ENCODE measurements around the gene KRTAP9-6. TPM values are rescaled to one million over a fixed set of nuclear protein-coding genes. Genes with fewer than 3 reads are reported as not detected.

Gene KRTAP9-6
- total RNA-seq, 3 donors from 2014 or later, result not detected

GRCh38 chr17:41308251-41308917 is 43.2 kb downstream of the KRTAP9-6 start:
- Histone ChIP-seq H3K27ac (peak overlapping the region; percentile 82 to 85), H3K27me3 (no peaks in the 10 kb centered on the region), H3K9me3 (no peaks in the 10 kb centered on the region), H3K36me3 (no peaks in the 10 kb centered on the region), H3K4me3 (peak overlapping the region in 1 of 3 donors; percentile 16), H3K4me1 (no peaks in the 10 kb centered on the region)
- DNase-seq (ENCODE audit: low spot score in 2 of 2), result peak; percentile 54 to 80
- intact Hi-C loops (cut with DNase I; ENCODE audit: low total_unique reads), result no loop called here
- TF ChIP-seq POLR2AphosphoS5 (IDR thresholded peaks at IDR 0.05) (no peak), POLR2A (IDR thresholded peaks at IDR 0.05) (no peak)
- TF ChIP-seq, protein P1, sequence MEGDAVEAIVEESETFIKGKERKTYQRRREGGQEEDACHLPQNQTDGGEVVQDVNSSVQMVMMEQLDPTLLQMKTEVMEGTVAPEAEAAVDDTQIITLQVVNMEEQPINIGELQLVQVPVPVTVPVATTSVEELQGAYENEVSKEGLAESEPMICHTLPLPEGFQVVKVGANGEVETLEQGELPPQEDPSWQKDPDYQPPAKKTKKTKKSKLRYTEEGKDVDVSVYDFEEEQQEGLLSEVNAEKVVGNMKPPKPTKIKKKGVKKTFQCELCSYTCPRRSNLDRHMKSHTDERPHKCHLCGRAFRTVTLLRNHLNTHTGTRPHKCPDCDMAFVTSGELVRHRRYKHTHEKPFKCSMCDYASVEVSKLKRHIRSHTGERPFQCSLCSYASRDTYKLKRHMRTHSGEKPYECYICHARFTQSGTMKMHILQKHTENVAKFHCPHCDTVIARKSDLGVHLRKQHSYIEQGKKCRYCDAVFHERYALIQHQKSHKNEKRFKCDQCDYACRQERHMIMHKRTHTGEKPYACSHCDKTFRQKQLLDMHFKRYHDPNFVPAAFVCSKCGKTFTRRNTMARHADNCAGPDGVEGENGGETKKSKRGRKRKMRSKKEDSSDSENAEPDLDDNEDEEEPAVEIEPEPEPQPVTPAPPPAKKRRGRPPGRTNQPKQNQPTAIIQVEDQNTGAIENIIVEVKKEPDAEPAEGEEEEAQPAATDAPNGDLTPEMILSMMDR (IDR thresholded peaks at IDR 0.05), result no peak

DNA sequence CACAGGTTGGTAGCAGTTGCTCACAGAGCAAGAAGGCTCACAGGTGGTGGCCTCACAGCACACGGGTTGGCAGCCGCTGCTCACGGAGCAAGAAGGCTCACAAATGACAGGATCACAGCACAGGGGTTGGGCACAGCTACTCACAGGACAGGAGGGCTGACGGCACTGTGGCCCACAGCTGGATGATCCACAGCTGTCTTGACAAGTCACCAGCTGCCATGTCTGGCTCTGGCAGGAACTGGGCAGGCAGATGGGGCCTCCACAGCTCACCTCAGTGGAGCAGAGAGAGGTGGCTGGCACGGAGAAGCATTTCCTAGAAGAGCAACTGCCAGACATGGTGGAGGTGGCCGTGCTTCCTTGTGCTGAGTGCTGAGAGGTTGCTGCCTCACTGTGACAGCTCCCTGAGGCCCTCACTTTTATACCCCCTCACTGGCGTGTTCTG is 43.8 kb downstream of the KRTAP9-6 start, which contains the start of gene KRTAP16-1:
Gene KRTAP16-1, minus strand, starts transcription at position 392 of the 442 bp plus-strand sequence. Its CDS starts 56 bp downstream, at position 336.
- H3K4me3 ChIP-seq, result peak within 1 kb of the TSS in 1 of 3 donors; percentile 16
- intact Hi-C loops (cut with DNase I; ENCODE audit: low total_unique reads), result no loop called here
- H3K4me1 ChIP-seq, result no peaks in the 10 kb centered on the region
- H3K27ac ChIP-seq, result peak within 1 kb of the TSS; percentile 82 to 85
- DNase-seq (ENCODE audit: low spot score in 2 of 2), result no peak
- no peaks in the 10 kb centered on the region for H3K9me3 ChIP-seq
- TF ChIP-seq, protein P1 (IDR thresholded peaks at IDR 0.05), result no peak
- TF ChIP-seq POLR2A (IDR thresholded peaks at IDR 0.05) (no peak), POLR2AphosphoS5 (IDR thresholded peaks at IDR 0.05) (no peak)
- H3K36me3 ChIP-seq, result no peaks in the 10 kb centered on the region
- H3K27me3 ChIP-seq, result no peaks in the 10 kb centered on the region

DNA sequence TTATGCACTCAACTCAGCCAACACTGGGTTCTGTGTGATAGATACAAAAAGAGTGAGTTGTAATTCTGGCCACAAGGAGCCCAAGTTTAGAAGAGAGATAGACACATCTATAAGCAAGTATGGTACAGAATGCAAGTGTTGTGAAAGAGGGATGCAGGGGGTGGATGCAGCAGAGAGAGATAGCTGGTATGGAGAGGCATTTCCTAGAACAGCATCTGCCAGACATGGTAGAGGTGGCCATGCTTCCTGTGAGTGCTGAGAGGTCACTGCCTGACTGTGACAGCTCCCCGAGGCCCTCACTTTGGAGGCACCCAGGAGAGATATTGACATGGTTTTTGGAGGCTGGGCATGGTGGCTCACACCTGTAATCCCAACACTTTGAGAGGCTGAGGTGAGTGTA is 45.9 kb downstream of the KRTAP9-6 start:
- H3K4me1 ChIP-seq, result no peaks in the 10 kb centered on the region
- H3K9me3 ChIP-seq, result no peaks in the 10 kb centered on the region
- no peaks in the 10 kb centered on the region for H3K27me3 ChIP-seq
- no peak for DNase-seq (ENCODE audit: low spot score in 2 of 2)
- no peaks in the 10 kb centered on the region for H3K36me3 ChIP-seq
- no peak overlapping the region for H3K4me3 ChIP-seq
- no peak overlapping the region for H3K27ac ChIP-seq
- intact Hi-C loops (cut with DNase I; ENCODE audit: low total_unique reads), result no loop called here
- TF ChIP-seq, protein P1 (IDR thresholded peaks at IDR 0.05), result no peak
- no peak for TF ChIP-seq POLR2A (IDR thresholded peaks at IDR 0.05)
- TF ChIP-seq POLR2AphosphoS5 (IDR thresholded peaks at IDR 0.05), result no peak

DNA sequence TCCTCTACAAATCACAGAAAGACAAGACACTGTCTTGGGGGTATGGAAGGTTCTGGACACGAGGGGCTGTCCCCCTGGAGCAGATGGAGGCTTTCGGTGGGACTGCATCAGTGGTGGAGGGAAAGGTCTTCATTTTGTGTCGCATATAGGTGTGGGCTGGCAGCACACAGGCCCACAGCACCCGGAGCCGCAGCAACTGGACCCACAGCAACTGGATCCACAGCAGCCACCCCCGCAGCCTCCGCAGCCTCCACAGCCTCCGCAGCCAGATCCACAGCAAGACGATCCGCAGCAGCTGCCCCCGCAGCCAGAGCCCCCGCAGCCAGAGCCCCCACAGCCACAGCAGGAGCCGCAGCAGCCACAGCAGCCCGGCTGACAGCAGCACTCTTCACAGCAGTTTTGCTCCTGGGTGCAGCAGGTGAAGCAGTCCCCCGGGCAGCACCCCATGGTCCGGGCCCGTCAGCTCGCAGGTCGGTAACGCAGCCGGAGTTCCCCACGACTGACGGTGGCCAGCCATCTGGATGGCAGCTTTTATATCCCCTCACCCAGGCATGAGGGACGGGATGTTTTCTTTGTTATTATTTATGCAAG is 50.1 kb downstream of the KRTAP9-6 start, which contains the start of gene KRTAP17-1:
Gene KRTAP17-1, minus strand, starts transcription at position 507 of the 591 bp plus-strand sequence. Its CDS starts 60 bp downstream, at position 447.
- TF ChIP-seq, protein P1 (IDR thresholded peaks at IDR 0.05), result no peak
- TF ChIP-seq POLR2A (IDR thresholded peaks at IDR 0.05) (no peak), POLR2AphosphoS5 (IDR thresholded peaks at IDR 0.05) (no peak)
- no peak within 1 kb of the TSS for H3K4me3 ChIP-seq
- H3K4me1 ChIP-seq, result no peaks in the 10 kb centered on the region
- no peaks in the 10 kb centered on the region for H3K27me3 ChIP-seq
- no peak within 1 kb of the TSS for H3K27ac ChIP-seq
- DNase-seq (ENCODE audit: low spot score in 2 of 2), result no peak
- H3K9me3 ChIP-seq, result peaks cover 0 to 7% of the 10 kb centered on the region in 2 donors
- intact Hi-C loops (cut with DNase I; ENCODE audit: low total_unique reads), result no loop called here
- H3K36me3 ChIP-seq, result no peaks in the 10 kb centered on the region

Other genes starting within 250 kb of the KRTAP9-6 start
- gene KRTAP1-5, start 238.2 kb upstream of the KRTAP9-6 start, total RNA-seq, result not detected
- not detected for gene KRTAP1-4, start 235.2 kb upstream of the KRTAP9-6 start, total RNA-seq
- not detected for gene KRTAP1-3, start 230.5 kb upstream of the KRTAP9-6 start, total RNA-seq
- not detected for gene KRTAP1-1, start 223.9 kb upstream of the KRTAP9-6 start, total RNA-seq
- not detected for gene KRTAP2-1, start 218.1 kb upstream of the KRTAP9-6 start, total RNA-seq
- gene KRTAP2-2, start 210.1 kb upstream of the KRTAP9-6 start, total RNA-seq, result not detected
- gene KRTAP2-3, start 205.3 kb upstream of the KRTAP9-6 start, total RNA-seq, result not detected
- not detected for gene KRTAP2-4, start 199.5 kb upstream of the KRTAP9-6 start, total RNA-seq
- gene KRTAP4-7, start 181.2 kb upstream of the KRTAP9-6 start, total RNA-seq, result not detected
- not detected for gene KRTAP4-8, start 167.2 kb upstream of the KRTAP9-6 start, total RNA-seq
- not detected for gene KRTAP4-16, start 163.2 kb upstream of the KRTAP9-6 start, total RNA-seq
- not detected for gene KRTAP4-9, start 160.0 kb upstream of the KRTAP9-6 start, total RNA-seq
- gene KRTAP4-11, start 147.0 kb upstream of the KRTAP9-6 start, total RNA-seq, result not detected
- not detected for gene KRTAP4-12, start 141.2 kb upstream of the KRTAP9-6 start, total RNA-seq
- not detected for gene KRTAP4-6, start 124.8 kb upstream of the KRTAP9-6 start, total RNA-seq
- not detected for gene KRTAP4-5, start 115.6 kb upstream of the KRTAP9-6 start, total RNA-seq
- not detected for gene KRTAP4-4, start 104.6 kb upstream of the KRTAP9-6 start, total RNA-seq
- not detected for gene KRTAP4-3, start 97.2 kb upstream of the KRTAP9-6 start, total RNA-seq
- not detected for gene KRTAP4-2, start 87.2 kb upstream of the KRTAP9-6 start, total RNA-seq
- gene KRTAP4-1, start 80.5 kb upstream of the KRTAP9-6 start, total RNA-seq, result not detected
- gene KRTAP9-1, start 75.5 kb upstream of the KRTAP9-6 start, total RNA-seq, result not detected
- not detected for gene KRTAP9-2, start 38.7 kb upstream of the KRTAP9-6 start, total RNA-seq
- not detected for gene KRTAP9-3, start 32.9 kb upstream of the KRTAP9-6 start, total RNA-seq
- not detected for gene KRTAP9-8, start 27.4 kb upstream of the KRTAP9-6 start, total RNA-seq
- gene KRTAP9-4, start 15.7 kb upstream of the KRTAP9-6 start, total RNA-seq, result not detected
- gene KRTAP9-9, start 10.0 kb upstream of the KRTAP9-6 start, total RNA-seq, result not detected
- gene KRTAP9-7, start 10.3 kb downstream of the KRTAP9-6 start, total RNA-seq, result not detected
- gene KRTAP29-1, start 37.5 kb downstream of the KRTAP9-6 start, total RNA-seq, result not detected
- gene KRTAP16-1, start 43.9 kb downstream of the KRTAP9-6 start, total RNA-seq, result not detected
- gene KRTAP17-1, start 50.3 kb downstream of the KRTAP9-6 start, total RNA-seq, result not detected
- gene KRT33A, start 85.5 kb downstream of the KRTAP9-6 start, total RNA-seq, result not detected
- not detected for gene KRT33B, start 104.4 kb downstream of the KRTAP9-6 start, total RNA-seq
- not detected for gene KRT34, start 116.9 kb downstream of the KRTAP9-6 start, total RNA-seq
- not detected for gene KRT31, start 132.2 kb downstream of the KRTAP9-6 start, total RNA-seq
- not detected for gene KRT37, start 159.2 kb downstream of the KRTAP9-6 start, total RNA-seq
- not detected for gene KRT38, start 175.6 kb downstream of the KRTAP9-6 start, total RNA-seq
- gene KRT32, start 202.0 kb downstream of the KRTAP9-6 start, total RNA-seq, result under 1 TPM in 2 of 3 donors, not detected in 1; 0.33 to 0.73 TPM
- gene KRT35, start 215.8 kb downstream of the KRTAP9-6 start, total RNA-seq, result not detected
- not detected for gene KRT36, start 224.5 kb downstream of the KRTAP9-6 start, total RNA-seq
- 1 to 10 TPM in 1 of 3 donors, not detected in 2; 1.6 TPM for gene KRT13, start 240.2 kb downstream of the KRTAP9-6 start, total RNA-seq

All from breast epithelium (tissue), 4 donors.